WTC11 (cell line): Measurements from ENCODE around the gene PITX1. TPM values are rescaled to one million over a fixed set of nuclear protein-coding genes. Genes with fewer than 3 reads are reported as not detected.
A peak's percentile ranks its signal among the peaks of the same experiment; 100 is the strongest.

Experiments
- ATAC-seq: fragments of 200-7000 bp; cut with Tn5 transposase; 2 replicates; pipeline ENCODE4 v1.10.0; 2021; ENCODE audit warnings: mild to moderate bottlenecking, moderate library complexity
- CTCF ChIA-PET: fragments of 300-600 bp; sonication (Branson Sonifier 250); formaldehyde crosslinking; loops from one replicate; lab custom pipeline; 2021; ENCODE audit warnings: antibody characterized with exemption; lab: Charles Lee
- POLR2A ChIA-PET: fragments of 350-600 bp; sonication (Branson Sonifier 250); formaldehyde crosslinking; loops from one replicate; lab custom pipeline; 2021; ENCODE audit warnings: antibody characterized with exemption; lab: Charles Lee
- DNase-seq: peaks from one replicate; pipeline ENCODE4 v3.0.0; 2021; ENCODE audit warnings: low spot score
- H3K27ac Mint-ChIP-seq: 2 replicates; pipeline ENCODE4 v1.8.0; 2021; ENCODE audit warnings: mixed read lengths
- H3K27me3 Mint-ChIP-seq: 2 replicates; pipeline ENCODE4 v1.8.0; 2021; ENCODE audit warnings: low read depth, mild to moderate bottlenecking, moderate library complexity, mixed read lengths
- H3K36me3 Mint-ChIP-seq: 2 replicates; pipeline ENCODE4 v1.8.0; 2021; ENCODE audit warnings: mixed read lengths
- H3K4me1 Mint-ChIP-seq: 2 replicates; pipeline ENCODE4 v1.8.0; 2022; ENCODE audit warnings: mixed read lengths
- H3K4me3 Mint-ChIP-seq: 2 replicates; pipeline ENCODE4 v1.8.0; 2021; ENCODE audit warnings: mild to moderate bottlenecking, moderate library complexity, mixed read lengths
- H3K9me3 Mint-ChIP-seq: 2 replicates; pipeline ENCODE4 v1.8.0; 2021; ENCODE audit warnings: mixed read lengths
- ATF2 ChIP-seq: sonication (generic); formaldehyde crosslinking; IDR thresholded peaks from 2 replicates; pipeline ENCODE4 v1.8.1; 2022; ENCODE audit warnings: low read depth, missing genetic modification reagents, borderline replicate concordance
- CTCF ChIP-seq: fragments of 200-600 bp; IDR thresholded peaks from 2 replicates; pipeline ENCODE4 v1.8.0; 2022; ENCODE audit warnings: antibody characterized with exemption
- E2F1 ChIP-seq: sonication (generic); formaldehyde crosslinking; IDR thresholded peaks from 2 replicates; pipeline ENCODE4 v1.8.0; 2022; ENCODE audit warnings: mild to moderate bottlenecking, missing genetic modification reagents
- ERG ChIP-seq: fragments of 250-450 bp; sonication (Bioruptor Pico); IDR thresholded peaks from 2 replicates; pipeline ENCODE4 v1.8.0; 2021; ENCODE audit warnings: mild to moderate bottlenecking
- FOXP4 ChIP-seq: sonication (generic); formaldehyde crosslinking; IDR thresholded peaks from 2 replicates; pipeline ENCODE4 v1.8.0; 2022; ENCODE audit warnings: mild to moderate bottlenecking, missing genetic modification reagents
- GTF2I ChIP-seq: fragments of 250-450 bp; sonication (Bioruptor Pico); conservative IDR thresholded peaks from 2 replicates; pipeline ENCODE4 v1.4.0; 2021; ENCODE audit warnings: mild to moderate bottlenecking
- HMGXB4 ChIP-seq: sonication (generic); formaldehyde crosslinking; IDR thresholded peaks from 2 replicates; pipeline ENCODE4 v1.8.1; 2023; ENCODE audit warnings: mild to moderate bottlenecking, moderate library complexity, missing genetic modification reagents
- MXD4 ChIP-seq: fragments of 250-450 bp; sonication (Bioruptor Pico); IDR thresholded peaks from 2 replicates; pipeline ENCODE4 v1.8.0; 2021; ENCODE audit warnings: mild to moderate bottlenecking, moderate library complexity, borderline replicate concordance
- NFYB ChIP-seq: sonication (generic); formaldehyde crosslinking; conservative IDR thresholded peaks from 2 replicates; pipeline ENCODE4 v1.8.0; 2022; ENCODE audit warnings: low read depth, missing genetic modification reagents
- PREB ChIP-seq: sonication (generic); formaldehyde crosslinking; IDR thresholded peaks from 2 replicates; pipeline ENCODE4 v1.8.1; 2022; ENCODE audit warnings: mild to moderate bottlenecking, missing genetic modification reagents, moderate library complexity, borderline replicate concordance
- SMAD4 ChIP-seq: sonication (generic); formaldehyde crosslinking; IDR thresholded peaks from 2 replicates; pipeline ENCODE4 v1.8.0; 2022; ENCODE audit warnings: mild to moderate bottlenecking, missing genetic modification reagents
- TEAD4 ChIP-seq: sonication (generic); formaldehyde crosslinking; IDR thresholded peaks from 2 replicates; pipeline ENCODE4 v1.8.0; 2022; ENCODE audit warnings: mild to moderate bottlenecking, missing genetic modification reagents
- ZNF219 ChIP-seq: sonication (generic); formaldehyde crosslinking; IDR thresholded peaks from 2 replicates; pipeline ENCODE4 v1.8.0; 2023; ENCODE audit warnings: missing genetic modification reagents, mild to moderate bottlenecking, borderline replicate concordance
- ZNF317 ChIP-seq: sonication (generic); formaldehyde crosslinking; IDR thresholded peaks from 2 replicates; pipeline ENCODE4 v1.8.1; 2023; ENCODE audit warnings: low read depth, mild to moderate bottlenecking, moderate library complexity, missing genetic modification reagents, borderline replicate concordance
- total RNA-seq: library from RNA; stranded (reverse); gene quantifications from 3 replicates; pipeline ENCODE4 v1.2.3, GENCODE V29; 2021

Gene PITX1
- total RNA-seq, 1 experiment from 2014 or later = 0.13 TPM

GRCh38 chr5:135042595-135042994 lies 8.6 kb upstream of the PITX1 start:
- no peak overlapping the region for H3K27ac Mint-ChIP-seq
- no peaks in the 10 kb centered on the region for H3K9me3 Mint-ChIP-seq
- TF ChIP-seq NFYB (CRISPR knock-in tag) (peak; percentile 63), FOXP4 (CRISPR knock-in tag) (no peak)
- peaks cover 21% of the 10 kb centered on the region for H3K4me1 Mint-ChIP-seq
- no peak for DNase-seq
- no peak overlapping the region for H3K4me3 Mint-ChIP-seq
- peaks cover 98% of the 10 kb centered on the region for H3K27me3 Mint-ChIP-seq
- peak; percentile 5; the same call in 1 of the 2 replicates for ATAC-seq
- no peaks in the 10 kb centered on the region for H3K36me3 Mint-ChIP-seq
- CTCF ChIA-PET = interaction anchor here (0.7 to 1.3 kb wide), 4 partner anchors 9 to 149 kb away, joined by 3 to 4 read pairs (median 3); no protein-coding TSS in a partner anchor
- POLR2A ChIA-PET = interaction anchor here (0.6 to 0.8 kb wide), 2 partner anchors 14 to 80 kb away, joined by 3 read pairs; no protein-coding TSS in a partner anchor

- peaks cover 98% of the 10 kb centered on the region for H3K27me3 Mint-ChIP-seq
Observed at GRCh38 chr5:135041726-135042125, 7.7 kb upstream of the PITX1 start.

GRCh38 chr5:135041145-135041587 lies 7.1 kb upstream of the PITX1 start:
- Mint-ChIP-seq H3K27ac (no peak overlapping the region), H3K4me3 (peak overlapping the region; percentile 64), H3K4me1 (peaks cover 21% of the 10 kb centered on the region), H3K36me3 (no peaks in the 10 kb centered on the region), H3K27me3 (peaks cover 98% of the 10 kb centered on the region), H3K9me3 (no peaks in the 10 kb centered on the region)
- ChIA-PET CTCF (interaction anchor here (1.0 kb wide), 1 partner anchor 133 kb away, joined by 3 read pairs; no protein-coding TSS in a partner anchor), POLR2A (no interaction called here)
- DNase-seq (no peak), ATAC-seq (no peak; the same call in 1 of the 2 replicates)
- TF ChIP-seq CTCF (no peak), FOXP4 (CRISPR knock-in tag) (no peak), HMGXB4 (no peak), PREB (CRISPR knock-in tag) (no peak), TEAD4 (CRISPR knock-in tag) (no peak), GTF2I (CRISPR knock-in tag) (no peak), MXD4 (CRISPR knock-in tag) (no peak), ZNF219 (CRISPR knock-in tag) (no peak), ERG (CRISPR knock-in tag) (no peak), ZNF317 (CRISPR knock-in tag) (no peak)

More at GRCh38 chr5:135041726-135042125, 7.7 kb upstream of the PITX1 start:
- no peaks in the 10 kb centered on the region for H3K36me3 Mint-ChIP-seq
- DNase-seq = no peak
- TF ChIP-seq SMAD4 (CRISPR knock-in tag) (no peak), ATF2 (CRISPR knock-in tag) (no peak), ZNF219 (CRISPR knock-in tag) (no peak), E2F1 (CRISPR knock-in tag) (no peak)
- H3K27ac Mint-ChIP-seq = no peak overlapping the region
- ChIA-PET POLR2A (no interaction called here), CTCF (interaction anchor here (0.5 kb wide), 1 partner anchor 18 kb away, joined by 3 read pairs; no protein-coding TSS in a partner anchor)
- no peaks in the 10 kb centered on the region for H3K9me3 Mint-ChIP-seq
- ATAC-seq = no peak
- H3K4me3 Mint-ChIP-seq = peak overlapping the region; percentile 64
- H3K4me1 Mint-ChIP-seq = peaks cover 21% of the 10 kb centered on the region
